Astrocyte of the cerebellum (primary cell): ENCODE data around the gene FBXL22.

Source experiments
- DNase-seq: peaks from one replicate; pipeline ENCODE4 v3.0.0-alpha.2; 2011; ENCODE audit warnings: low read depth
- H3K4me3 ChIP-seq: 2 replicates; pipeline ENCODE4 v1.5.1; 2011; ENCODE audit warnings: mild to moderate bottlenecking, low read depth, low read length, moderate library complexity
- in situ Hi-C: cut with HindIII; loops from 2 replicates; pipeline ENCODE4 v1.10.0; 2017; ENCODE audit warnings: low sequenced_read_pairs
- TF ChIP-seq, protein P1 (sequence below): IDR thresholded peaks from 2 replicates; pipeline ENCODE4 v1.5.1; 2012; ENCODE audit warnings: low read length, low read depth, moderate library complexity, mild to moderate bottlenecking; ENCODE audit errors: missing control alignments

FBXL22 gene

DNA sequence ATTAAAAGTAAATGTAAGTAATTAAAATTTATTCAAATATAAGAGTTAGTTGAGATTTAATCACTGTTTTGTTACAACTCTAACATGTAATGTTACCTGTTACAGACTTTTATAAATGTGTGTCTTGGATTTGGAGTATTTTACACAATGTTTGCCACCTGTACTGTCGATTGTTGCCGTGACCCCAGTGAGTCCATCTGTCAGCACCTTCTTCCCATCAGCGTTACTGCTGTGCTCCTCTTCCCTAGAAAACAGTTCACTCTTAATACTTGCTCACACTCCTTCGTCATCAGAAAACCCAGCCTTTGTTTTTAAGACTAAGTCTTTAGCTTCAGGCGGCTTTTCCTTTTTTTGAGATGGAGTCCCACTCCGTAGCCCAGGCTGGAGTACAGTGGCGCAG is 40.5 kb upstream of the FBXL22 start:
- DNase-seq = no peak
- in situ Hi-C loops = no loop called here
- H3K4me3 ChIP-seq = no peak overlapping the region
- TF ChIP-seq, protein P1, sequence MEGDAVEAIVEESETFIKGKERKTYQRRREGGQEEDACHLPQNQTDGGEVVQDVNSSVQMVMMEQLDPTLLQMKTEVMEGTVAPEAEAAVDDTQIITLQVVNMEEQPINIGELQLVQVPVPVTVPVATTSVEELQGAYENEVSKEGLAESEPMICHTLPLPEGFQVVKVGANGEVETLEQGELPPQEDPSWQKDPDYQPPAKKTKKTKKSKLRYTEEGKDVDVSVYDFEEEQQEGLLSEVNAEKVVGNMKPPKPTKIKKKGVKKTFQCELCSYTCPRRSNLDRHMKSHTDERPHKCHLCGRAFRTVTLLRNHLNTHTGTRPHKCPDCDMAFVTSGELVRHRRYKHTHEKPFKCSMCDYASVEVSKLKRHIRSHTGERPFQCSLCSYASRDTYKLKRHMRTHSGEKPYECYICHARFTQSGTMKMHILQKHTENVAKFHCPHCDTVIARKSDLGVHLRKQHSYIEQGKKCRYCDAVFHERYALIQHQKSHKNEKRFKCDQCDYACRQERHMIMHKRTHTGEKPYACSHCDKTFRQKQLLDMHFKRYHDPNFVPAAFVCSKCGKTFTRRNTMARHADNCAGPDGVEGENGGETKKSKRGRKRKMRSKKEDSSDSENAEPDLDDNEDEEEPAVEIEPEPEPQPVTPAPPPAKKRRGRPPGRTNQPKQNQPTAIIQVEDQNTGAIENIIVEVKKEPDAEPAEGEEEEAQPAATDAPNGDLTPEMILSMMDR = no peak

DNA sequence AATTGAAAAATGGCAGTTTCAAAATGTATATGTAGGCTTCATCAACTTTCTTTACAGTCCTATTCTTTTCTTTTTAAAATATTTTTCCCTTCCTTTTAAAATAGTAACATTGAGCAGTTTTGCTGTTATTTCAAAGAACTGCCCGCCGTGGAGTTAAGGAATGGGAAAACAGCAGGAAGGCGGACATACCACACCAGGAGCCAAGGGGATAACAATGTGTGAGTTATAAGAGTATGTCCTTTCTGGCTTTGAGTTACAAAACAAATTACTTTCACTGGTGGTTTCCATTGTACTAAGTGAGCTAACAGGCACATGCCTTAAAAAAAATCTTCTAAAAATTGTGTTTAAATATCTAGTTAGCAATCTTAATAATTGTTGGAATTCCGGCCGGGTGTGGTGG is 37.4 kb upstream of the FBXL22 start:
- no peak for DNase-seq
- in situ Hi-C loops = no loop called here
- H3K4me3 ChIP-seq = no peak overlapping the region
- TF ChIP-seq, protein P1 = no peak

DNA sequence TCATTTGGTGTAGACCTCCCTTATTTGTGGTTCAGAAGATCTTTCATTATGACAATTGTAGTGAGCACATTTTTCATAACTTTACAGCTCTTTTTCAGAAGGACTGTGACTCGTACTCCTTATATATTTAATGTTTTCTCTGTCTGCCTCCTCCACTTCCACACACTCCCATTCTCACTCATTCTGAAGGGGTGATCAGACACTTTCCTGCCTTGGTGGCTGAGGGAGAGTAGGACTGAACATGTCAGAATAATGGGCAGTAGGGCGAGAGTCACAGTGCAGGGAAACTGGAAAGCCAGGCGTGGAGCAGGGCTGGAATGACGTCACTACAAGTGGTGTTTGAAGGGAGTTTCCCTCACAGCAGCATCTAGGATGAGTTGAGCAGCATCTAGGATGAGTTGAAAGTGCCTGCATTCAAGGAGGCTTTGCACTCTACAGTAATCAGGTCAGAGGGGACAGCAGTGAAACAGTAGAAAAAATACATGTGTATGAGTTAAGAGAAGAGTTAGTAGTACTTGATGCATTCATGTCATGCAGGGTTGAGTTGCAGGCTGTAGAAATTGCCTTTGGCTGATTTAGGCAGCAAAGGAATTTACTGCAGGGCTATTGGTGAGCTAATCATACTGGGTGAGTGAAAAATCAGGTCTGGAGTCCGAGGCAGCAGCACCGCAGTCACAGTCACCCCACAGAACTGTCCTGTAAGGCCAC is 36.3 kb upstream of the FBXL22 start:
- H3K4me3 ChIP-seq = no peak overlapping the region
- TF ChIP-seq, protein P1 = no peak
- DNase-seq = no peak
- in situ Hi-C loops = no loop called here

DNA sequence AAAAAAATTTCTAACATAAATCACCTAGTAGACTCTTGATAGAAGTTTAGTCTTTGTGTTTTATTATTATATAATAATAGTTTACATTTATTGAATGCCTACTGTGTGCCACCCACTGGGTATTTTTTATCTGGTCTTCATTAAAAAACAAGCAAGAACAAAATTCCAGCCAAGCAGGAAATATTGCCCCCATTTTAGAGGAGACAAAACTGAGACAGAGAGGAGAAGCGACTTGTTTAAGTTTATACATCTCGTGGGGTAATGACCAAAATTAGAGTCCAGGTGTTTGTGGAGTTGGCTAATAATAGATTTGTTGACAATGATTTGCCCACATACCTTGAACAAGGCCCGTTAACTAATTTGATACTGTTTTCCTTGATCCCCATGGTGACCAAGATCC is 33.1 kb upstream of the FBXL22 start:
- TF ChIP-seq, protein P1 = no peak
- H3K4me3 ChIP-seq = no peak overlapping the region
- no peak for DNase-seq
- in situ Hi-C loops = no loop called here

DNA sequence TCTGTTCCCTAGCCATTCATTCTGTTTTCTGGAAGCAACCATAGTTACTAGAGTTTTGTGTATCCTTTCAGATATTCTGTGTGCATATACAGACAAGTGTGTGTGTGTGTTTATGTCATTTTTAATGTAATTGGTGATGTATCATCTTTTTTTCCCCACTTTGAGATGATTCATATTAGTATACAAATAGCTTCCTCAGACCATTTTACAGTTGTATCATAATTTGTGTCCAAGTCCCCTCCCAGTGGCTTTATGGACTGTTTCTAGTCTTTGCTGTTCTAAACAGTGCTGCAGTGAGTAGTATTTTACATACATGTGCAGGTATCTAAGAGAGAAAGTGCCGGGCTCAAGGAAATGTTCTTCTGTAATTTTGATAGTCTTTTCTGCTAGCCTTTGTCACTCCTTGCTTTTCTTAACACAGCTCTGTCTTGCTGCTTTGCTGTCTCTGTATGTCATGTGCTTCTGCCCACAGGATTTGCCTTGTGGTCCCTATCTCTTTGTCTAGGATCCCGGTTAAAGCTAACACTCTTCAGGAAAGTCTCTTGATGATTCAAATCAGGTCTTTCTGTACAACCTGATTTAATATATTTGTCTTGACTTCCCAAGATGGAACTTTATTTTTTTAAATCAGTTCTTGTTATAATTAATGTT is 31.5 kb upstream of the FBXL22 start:
- in situ Hi-C loops = no loop called here
- no peak for DNase-seq
- no peak overlapping the region for H3K4me3 ChIP-seq
- TF ChIP-seq, protein P1 = no peak

DNA sequence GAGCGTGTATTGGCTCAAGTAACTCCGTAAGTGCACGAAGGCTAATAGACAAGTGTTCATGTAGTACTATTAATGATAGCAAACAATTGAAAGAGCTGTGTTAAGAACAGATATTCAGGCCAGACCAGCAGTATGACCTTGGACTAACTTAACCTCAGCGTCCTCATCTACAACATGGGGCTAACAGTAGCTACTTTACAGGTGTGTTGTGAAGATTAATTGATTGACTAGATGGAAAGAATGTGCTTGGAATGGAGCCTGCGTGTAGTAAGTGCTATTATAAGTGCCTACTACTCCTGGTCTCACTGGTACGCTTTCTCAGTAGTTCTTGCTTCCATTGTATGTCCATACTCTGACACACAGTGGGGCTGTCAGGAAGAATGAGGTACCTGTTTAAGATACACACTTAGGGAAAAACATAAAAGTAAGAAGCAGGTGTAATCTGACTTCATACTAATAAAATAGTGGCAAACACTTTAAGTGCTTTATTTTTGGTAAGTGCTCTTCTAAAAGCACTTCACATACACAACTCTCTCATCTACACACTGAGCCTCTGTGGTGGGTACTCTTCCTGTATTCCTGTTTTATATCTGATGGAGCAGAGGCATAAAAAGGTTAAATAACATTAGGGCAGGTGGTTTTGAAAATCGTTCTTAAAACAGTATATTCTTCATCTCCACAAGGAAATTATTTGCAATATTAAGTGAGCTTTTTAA is 24.3 kb upstream of the FBXL22 start:
- no peak for DNase-seq
- TF ChIP-seq, protein P1 = no peak
- in situ Hi-C loops = no loop called here
- no peak overlapping the region for H3K4me3 ChIP-seq
